HCT116 (cell line): ENCODE results near the gene CDCP1. TPM values are rescaled to one million over a fixed set of nuclear protein-coding genes. Genes with fewer than 3 reads are reported as not detected.

Experiments used
- ATAC-seq: fragments of 200-7000 bp; cut with Tn5 transposase; 2 replicates; pipeline ENCODE4 v1.9.1; 2020; ENCODE audit warnings: mild to moderate bottlenecking, moderate library complexity
- BruUV-seq: library from RNA; stranded (reverse); fragments of 400-500 nt; replicated peaks from 2 replicates; lab custom pipeline; 2021; lab: Mats Ljungman, UMichigan
- CTCF ChIA-PET: fragments of 300-600 bp; sonication (Branson Sonifier 250); formaldehyde crosslinking; loops from one replicate; lab custom pipeline; 2021; ENCODE audit warnings: antibody characterized with exemption; lab: Charles Lee
- POLR2A ChIA-PET: fragments of 300-600, 350-600 bp; sonication (Branson Sonifier 250); formaldehyde crosslinking; loops from one replicate; lab custom pipeline; 2021; ENCODE audit warnings: antibody characterized with exemption; lab: Charles Lee
- RAD21 ChIA-PET, 2 experiments: fragments of 300-600 bp; sonication (Branson Sonifier 250); formaldehyde crosslinking; loops; one replicate each; lab custom pipeline; 2023; ENCODE audit warnings: low total read pairs in 2 of 2; ENCODE audit not compliant: uncharacterized antibody in 2 of 2, unreplicated experiment in 2 of 2, low non-redundant PET in 1 of 2; lab: Charles Lee
- DNase-seq: peaks from one replicate; pipeline ENCODE4 v3.0.0-alpha.2; 2010; ENCODE audit warnings: low read depth, low spot score
- H2AFZ ChIP-seq: fragments of 200-600 bp; shearing (Covaris generic), sonication (generic); 2 replicates; pipeline ENCODE4 v1.6.1; 2017; ENCODE audit warnings: low read depth, mixed run types, mixed read lengths, antibody characterized with exemption, low read length; ENCODE audit not compliant: poor library complexity, severe bottlenecking
- H3K27ac ChIP-seq: 2 replicates; pipeline ENCODE4 v1.5.1; 2012; ENCODE audit warnings: low read depth, low read length
- H3K27me3 ChIP-seq: fragments of 200-600 bp; sonication (generic); 2 replicates; pipeline ENCODE4 v1.6.1; 2016; ENCODE audit warnings: mixed run types, low read length, mixed read lengths; ENCODE audit not compliant: insufficient read depth
- H3K36me3 ChIP-seq, 2 experiments: fragments of 200-500 bp in 1 of 2; fragments of 200-600 bp in 1 of 2; sonication (Bioruptor generic) in 1 of 2; sonication (generic) in 1 of 2; 2 replicates each; pipeline versions ENCODE4 v1.5.1 to v1.6.1; 2014 to 2016; ENCODE audit warnings: low read length in 2 of 2, inconsistent platforms in 1 of 2, mixed read lengths in 1 of 2, mixed run types in 1 of 2; ENCODE audit not compliant: insufficient read depth in 2 of 2, control insufficient read depth in 1 of 2
- H3K4me1 ChIP-seq, 2 experiments: fragments of 200-600 bp in 1 of 2; sonication (generic) in 1 of 2; 2 replicates each; pipeline versions ENCODE4 v1.5.1 to v1.6.1; 2012 to 2017; ENCODE audit warnings: low read length in 2 of 2, inconsistent platforms in 1 of 2, mild to moderate bottlenecking in 1 of 2, mixed read lengths in 1 of 2, mixed run types in 1 of 2, moderate library complexity in 1 of 2; ENCODE audit not compliant: insufficient read depth in 2 of 2, control insufficient read depth in 1 of 2
- H3K4me2 ChIP-seq: fragments of 200-600 bp; sonication (generic); 2 replicates; pipeline ENCODE4 v1.6.1; 2017; ENCODE audit warnings: mixed run types, low read length, mixed read lengths
- H3K4me3 ChIP-seq, 2 experiments: fragments of 200-600 bp in 1 of 2; sonication (generic) in 1 of 2; replicated peaks in 1 of 2; 2 replicates each; pipeline ENCODE4 v1.5.1; 2011 to 2016; ENCODE audit warnings: low read length in 2 of 2, control low read depth in 1 of 2, low read depth in 1 of 2, mild to moderate bottlenecking in 1 of 2, mixed read lengths in 1 of 2, mixed run types in 1 of 2
- H3K79me2 ChIP-seq: fragments of 200-600 bp; sonication (generic); 2 replicates; pipeline ENCODE4 v1.6.1; 2017; ENCODE audit warnings: mild to moderate bottlenecking, mixed run types, low read length, moderate library complexity, mixed read lengths; ENCODE audit not compliant: insufficient read depth
- H3K9ac ChIP-seq: fragments of 200-600 bp; sonication (generic); 2 replicates; pipeline ENCODE4 v1.6.1; 2016; ENCODE audit warnings: low read length, mixed read lengths
- H3K9me2 ChIP-seq: fragments of 200-600 bp; sonication (generic), shearing (Covaris generic); 2 replicates; pipeline ENCODE4 v1.6.1; 2017; ENCODE audit warnings: mixed run types, mild to moderate bottlenecking, moderate library complexity; ENCODE audit not compliant: insufficient read depth
- H3K9me3 ChIP-seq, 2 experiments: fragments of 200-500 bp in 1 of 2; fragments of 200-600 bp in 1 of 2; sonication (Bioruptor generic) in 1 of 2; sonication (generic) in 1 of 2; 2 replicates each; pipeline ENCODE4 v1.6.1; 2014 to 2017; ENCODE audit warnings: low read length in 2 of 2, mixed read lengths in 2 of 2, inconsistent platforms in 1 of 2, low read depth in 1 of 2, mild to moderate bottlenecking in 1 of 2, mixed run types in 1 of 2, moderate library complexity in 1 of 2; ENCODE audit not compliant: control insufficient read depth in 1 of 2, insufficient read depth in 1 of 2
- H4K20me1 ChIP-seq: fragments of 200-600 bp; sonication (generic), shearing (Covaris generic); 2 replicates; pipeline ENCODE4 v1.6.1; 2017; ENCODE audit warnings: mixed run types, mild to moderate bottlenecking, moderate library complexity; ENCODE audit not compliant: insufficient read depth
- EGR1 ChIP-seq: IDR thresholded peaks from 2 replicates; pipeline ENCODE4 v1.6.1; 2012; ENCODE audit warnings: low read depth
- ELF1 ChIP-seq: IDR thresholded peaks from 2 replicates; pipeline ENCODE4 v1.6.1; 2012; ENCODE audit warnings: low read depth, borderline replicate concordance
- REST ChIP-seq: IDR thresholded peaks from 2 replicates; pipeline ENCODE4 v1.6.1; 2012; ENCODE audit warnings: low read depth
- SP1 ChIP-seq: IDR thresholded peaks from 2 replicates; pipeline ENCODE4 v1.6.1; 2012; ENCODE audit warnings: low read depth
- SRF ChIP-seq: IDR thresholded peaks from 2 replicates; pipeline ENCODE4 v1.6.1; 2012; ENCODE audit warnings: low read depth
- YY1 ChIP-seq: IDR thresholded peaks from 2 replicates; pipeline ENCODE4 v1.6.1; 2011; ENCODE audit warnings: low read length, low read depth, moderate library complexity, mild to moderate bottlenecking; ENCODE audit not compliant: insufficient replicate concordance; ENCODE audit errors: extremely low read depth
- intact Hi-C: fragments of 100-400 bp; cut with micrococcal nuclease; formaldehyde crosslinking; loops from 2 replicates; pipeline ENCODE4 v1.10.0; 2022
- total RNA-seq: library from RNA; stranded (reverse); gene quantifications from one replicate; pipeline ENCODE4 v1.2.1, GENCODE V29; 2021; ENCODE audit not compliant: unreplicated experiment
- TF ChIP-seq, protein P1 (sequence below): IDR thresholded peaks from 2 replicates; pipeline ENCODE4 v1.6.1; 2012
- TF ChIP-seq, protein P2 (sequence below): IDR thresholded peaks from 2 replicates; pipeline ENCODE4 v1.6.1; 2011; ENCODE audit warnings: mild to moderate bottlenecking, low read length, moderate library complexity; ENCODE audit not compliant: insufficient replicate concordance; ENCODE audit errors: extremely low read depth

Gene CDCP1
- total RNA-seq, 1 experiment from 2014 or later, result 196 TPM

GRCh38 chr3:45178183-45179023 lies 32.2 kb upstream of the CDCP1 start:
- DNase-seq, result no peak
- 0 out of 2 replicates have a peak, but pooled peaks have one; percentile 9 for ATAC-seq
- H3K27ac ChIP-seq, result no peak overlapping the region

More at GRCh38 chr3:45178183-45179023, 32.2 kb upstream of the CDCP1 start:
- no peaks in the 10 kb centered on the region for H3K27me3 ChIP-seq
- TF ChIP-seq REST (no peak), YY1 (no peak), SRF (no peak), EGR1 (no peak), ELF1 (no peak), SP1 (no peak)
- TF ChIP-seq, protein P1, sequence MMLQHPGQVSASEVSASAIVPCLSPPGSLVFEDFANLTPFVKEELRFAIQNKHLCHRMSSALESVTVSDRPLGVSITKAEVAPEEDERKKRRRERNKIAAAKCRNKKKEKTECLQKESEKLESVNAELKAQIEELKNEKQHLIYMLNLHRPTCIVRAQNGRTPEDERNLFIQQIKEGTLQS, result no peak
- TF ChIP-seq, protein P2, sequence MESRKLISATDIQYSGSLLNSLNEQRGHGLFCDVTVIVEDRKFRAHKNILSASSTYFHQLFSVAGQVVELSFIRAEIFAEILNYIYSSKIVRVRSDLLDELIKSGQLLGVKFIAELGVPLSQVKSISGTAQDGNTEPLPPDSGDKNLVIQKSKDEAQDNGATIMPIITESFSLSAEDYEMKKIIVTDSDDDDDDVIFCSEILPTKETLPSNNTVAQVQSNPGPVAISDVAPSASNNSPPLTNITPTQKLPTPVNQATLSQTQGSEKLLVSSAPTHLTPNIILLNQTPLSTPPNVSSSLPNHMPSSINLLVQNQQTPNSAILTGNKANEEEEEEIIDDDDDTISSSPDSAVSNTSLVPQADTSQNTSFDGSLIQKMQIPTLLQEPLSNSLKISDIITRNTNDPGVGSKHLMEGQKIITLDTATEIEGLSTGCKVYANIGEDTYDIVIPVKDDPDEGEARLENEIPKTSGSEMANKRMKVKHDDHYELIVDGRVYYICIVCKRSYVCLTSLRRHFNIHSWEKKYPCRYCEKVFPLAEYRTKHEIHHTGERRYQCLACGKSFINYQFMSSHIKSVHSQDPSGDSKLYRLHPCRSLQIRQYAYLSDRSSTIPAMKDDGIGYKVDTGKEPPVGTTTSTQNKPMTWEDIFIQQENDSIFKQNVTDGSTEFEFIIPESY, result no peak
- H3K79me2 ChIP-seq, result no peaks in the 10 kb centered on the region
- no peak overlapping the region for H3K9ac ChIP-seq
- ChIA-PET CTCF (no interaction called here), RAD21 (no interaction called here), POLR2A (interaction anchor here (1.3 to 2.4 kb wide), 2 partner anchors 9 to 11 kb away, joined by 4 to 5 read pairs; no protein-coding TSS in a partner anchor)
- H3K9me3 ChIP-seq, result no peaks in the 10 kb centered on the region
- H3K4me2 ChIP-seq, result peak overlapping the region; percentile 15; the same call in 1 of the 2 replicates
- no peaks in the 10 kb centered on the region for H3K9me2 ChIP-seq
- no TSS peak for BruUV-seq
- intact Hi-C loops, result no loop called here
- H2AFZ ChIP-seq, result no peak overlapping the region
- no peaks in the 10 kb centered on the region for H4K20me1 ChIP-seq
- no peak overlapping the region for H3K4me3 ChIP-seq
- H3K4me1 ChIP-seq, result peaks cover 21 to 28% of the 10 kb centered on the region in 2 experiments; a peak in 3 of 4 replicates
- no peaks in the 10 kb centered on the region for H3K36me3 ChIP-seq
